ENCODE measurements around the gene SMIM10L1.
A peak's percentile ranks its signal among the peaks of the same experiment; 100 is the strongest.

The SMIM10L1 gene

GRCh38 chr12:11171145-11171968, at the start of gene SMIM10L1:
TSS of gene SMIM10L1 (plus strand) at chr12:11171194. CDS start at chr12:11171357, 163 bp downstream.
- DNase-seq = peak; percentile 96

DNA sequence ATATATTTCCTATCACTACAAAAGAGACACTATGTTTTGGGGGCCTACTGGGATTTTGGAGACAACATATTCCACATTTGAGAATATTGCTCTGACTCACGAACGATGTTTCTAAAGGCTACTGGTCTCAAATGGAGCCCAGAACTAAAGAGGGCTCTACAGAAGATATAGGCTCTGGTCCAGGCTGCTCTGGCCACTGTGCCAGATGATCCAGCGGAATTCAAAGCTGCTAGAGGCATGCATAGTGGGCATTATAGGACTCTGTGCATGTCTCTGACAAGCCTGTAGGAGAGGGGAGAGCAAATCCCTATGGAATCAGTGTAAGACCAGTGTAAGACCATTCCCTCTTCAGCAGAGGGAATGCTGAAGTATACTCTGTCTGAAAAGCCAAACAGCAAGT, 40.6 kb upstream of the SMIM10L1 start:
- DNase-seq = no peak

DNA sequence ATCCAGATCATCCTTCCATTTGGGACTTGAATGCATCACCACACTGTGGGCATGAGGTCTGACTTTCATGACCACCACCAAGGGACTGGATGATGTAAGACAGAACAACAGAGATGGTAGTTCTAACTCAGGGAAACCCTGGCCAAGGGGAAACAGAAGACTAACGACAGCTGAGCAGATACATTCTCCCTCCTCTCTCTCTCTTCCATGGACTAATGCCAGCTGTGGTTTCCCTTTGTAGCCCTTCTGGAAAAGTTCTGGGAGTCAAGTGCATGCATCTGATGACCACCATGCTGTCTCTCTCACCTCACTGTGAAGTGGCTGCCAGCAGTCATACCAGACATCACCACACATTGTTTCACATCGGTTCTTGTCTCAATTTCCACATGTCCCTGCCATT, 40.0 kb upstream of the SMIM10L1 start:
- DNase-seq = no peak

DNA sequence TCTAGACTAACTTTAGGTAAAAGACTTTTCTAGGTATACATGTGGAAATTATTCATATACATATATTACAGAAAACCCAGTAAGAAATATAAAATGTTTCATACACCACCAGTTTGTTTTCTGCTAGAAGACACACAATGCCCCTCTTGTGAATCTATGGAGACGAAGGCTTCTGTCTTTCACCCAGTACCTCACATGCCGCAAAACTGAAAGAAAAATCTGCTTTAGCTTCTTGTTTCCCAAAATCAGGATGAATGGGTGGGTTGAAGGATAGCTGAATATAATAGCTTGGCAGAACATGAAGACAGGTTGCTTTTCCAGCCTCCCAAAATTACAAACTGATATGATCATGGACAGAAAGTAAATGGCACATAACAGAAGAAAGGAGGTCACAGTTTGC, 37.8 kb upstream of the SMIM10L1 start:
- DNase-seq = no peak

- DNase-seq = no peak
Observed at GRCh38 chr12:11133816-11134215, 37.2 kb upstream of the SMIM10L1 start.

- no peak for DNase-seq
Observed at GRCh38 chr12:11134305-11134704, 36.7 kb upstream of the SMIM10L1 start, which contains the start of gene TAS2R30. TSS of gene TAS2R30 (minus strand) at chr12:11134644. CDS start at chr12:11134244, 400 bp downstream.

GRCh38 chr12:11136075-11136474, 34.9 kb upstream of the SMIM10L1 start:
- no peak for DNase-seq

- DNase-seq = no peak
Observed at GRCh38 chr12:11143352-11143751, 27.6 kb upstream of the SMIM10L1 start.

DNA sequence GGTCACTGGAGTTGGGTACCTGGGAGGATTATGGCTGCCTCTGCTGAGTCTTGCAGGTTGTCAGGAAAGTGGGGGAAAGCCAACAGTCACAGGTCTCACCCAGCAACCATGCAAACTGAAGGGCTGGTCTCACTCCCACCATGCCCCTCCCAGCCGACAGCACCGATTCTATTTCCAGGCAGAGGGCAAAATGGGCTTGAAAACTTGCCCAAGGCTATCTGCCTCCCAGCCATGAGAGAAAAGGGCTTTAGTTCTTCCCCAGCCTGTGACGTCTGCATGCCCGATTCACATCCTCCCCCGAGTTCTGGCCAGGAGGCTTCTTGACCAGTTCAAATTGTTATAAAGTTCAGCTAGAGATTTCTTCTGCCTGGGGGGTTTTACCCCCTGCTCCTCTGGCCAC, 26.7 kb upstream of the SMIM10L1 start:
- DNase-seq = no peak

DNA sequence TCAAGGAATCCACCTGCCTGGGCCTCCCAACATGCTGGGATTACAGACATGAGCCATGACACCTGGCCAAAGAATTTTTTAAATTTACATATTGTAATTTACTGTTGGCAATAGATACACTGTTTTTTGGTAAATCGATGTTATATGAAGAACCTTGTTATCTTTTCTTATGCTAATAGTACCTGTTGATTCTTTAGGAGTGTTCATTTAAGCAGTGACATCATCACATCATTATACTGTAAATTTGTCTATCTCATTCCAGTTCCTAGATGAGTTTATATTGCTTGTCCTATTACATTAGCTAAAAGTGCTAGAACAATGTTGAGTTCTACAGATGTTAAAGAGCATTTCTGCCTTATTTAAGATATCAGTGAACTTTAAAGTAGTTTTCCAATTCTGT, 23.6 kb upstream of the SMIM10L1 start:
- DNase-seq = no peak

- no peak for DNase-seq
Observed at GRCh38 chr12:11150832-11151231, 20.2 kb upstream of the SMIM10L1 start.

- no peak for DNase-seq
Observed at GRCh38 chr12:11152725-11153124, 18.3 kb upstream of the SMIM10L1 start.

DNA sequence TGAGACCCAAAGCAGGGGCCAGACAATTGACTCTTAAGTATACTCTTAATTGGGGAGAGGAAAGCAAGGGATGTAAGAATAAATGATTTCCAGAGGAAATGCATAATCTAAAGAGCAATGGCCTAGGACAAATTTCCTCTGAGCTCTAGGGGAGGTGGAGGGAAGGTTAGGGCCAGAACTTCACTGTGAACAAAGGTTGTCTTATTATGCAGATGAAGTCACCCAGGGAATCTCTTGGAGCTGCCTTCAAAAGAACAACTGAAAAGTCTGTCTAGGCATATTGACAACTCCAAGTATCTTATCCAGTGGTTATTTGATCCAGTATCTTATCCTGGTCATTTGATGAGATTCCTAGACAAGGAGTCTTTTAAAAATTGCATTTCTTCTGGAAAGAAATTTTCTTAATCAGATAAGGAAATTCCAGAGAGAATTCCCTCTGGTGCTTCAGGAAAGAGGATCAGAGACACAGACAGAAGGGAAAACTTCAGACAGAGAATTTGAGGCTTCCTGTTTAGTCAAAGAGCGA, 16.5 kb upstream of the SMIM10L1 start:
- DNase-seq = no peak

GRCh38 chr12:11158885-11159444, 12.0 kb upstream of the SMIM10L1 start:
- no peak for DNase-seq

GRCh38 chr12:11162502-11162901, 8.5 kb upstream of the SMIM10L1 start:
- no peak for DNase-seq

GRCh38 chr12:11164384-11164783, 6.6 kb upstream of the SMIM10L1 start:
- DNase-seq = no peak

- DNase-seq = no peak
Observed at GRCh38 chr12:11166300-11166699, 4.7 kb upstream of the SMIM10L1 start.

GRCh38 chr12:11170810-11171144, 217 bp upstream of the SMIM10L1 start:
- DNase-seq = no peak

GRCh38 chr12:11171969-11172675, 1.1 kb downstream of the SMIM10L1 start:
- peak; percentile 13 for DNase-seq

DNA sequence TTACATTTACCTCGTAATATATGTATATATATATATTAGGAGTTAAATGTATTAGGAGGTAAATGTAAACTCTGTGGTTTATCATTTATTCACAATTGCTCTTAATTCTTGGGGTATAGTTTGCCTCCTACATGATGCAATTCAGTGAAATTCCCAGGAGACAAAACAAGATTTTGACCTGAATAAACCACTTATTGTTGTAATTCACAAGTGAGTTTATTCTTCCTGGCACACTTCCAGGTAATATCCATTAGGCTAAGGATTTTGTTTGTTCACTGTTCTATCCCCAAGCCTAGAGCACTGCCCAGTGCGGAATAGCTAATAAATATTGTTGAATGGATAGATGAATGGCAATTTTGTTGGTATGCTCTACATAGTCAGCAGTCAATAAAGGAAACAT, 3.0 kb downstream of the SMIM10L1 start:
- peak; percentile 62 for DNase-seq

DNA sequence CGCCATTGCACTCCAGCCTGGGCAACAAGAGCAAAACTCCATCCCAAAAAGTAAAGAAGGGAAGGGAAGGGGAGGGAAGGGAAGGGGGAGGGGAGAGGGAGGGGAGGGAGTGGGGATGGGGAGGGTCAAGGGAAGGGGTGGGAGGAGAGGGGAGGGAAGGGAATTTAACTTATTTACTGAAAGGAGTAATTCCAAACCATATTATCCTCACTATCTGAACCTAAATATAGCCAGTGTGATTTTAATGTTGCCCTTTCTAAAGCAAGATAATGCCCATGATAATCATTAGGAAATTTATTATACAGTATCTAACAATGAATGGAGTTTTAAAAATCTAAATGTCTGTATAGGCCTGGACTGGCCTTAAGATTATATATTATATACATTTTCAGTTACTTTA, 7.3 kb downstream of the SMIM10L1 start:
- no peak for DNase-seq

GRCh38 chr12:11182529-11182928, 11.5 kb downstream of the SMIM10L1 start:
- no peak for DNase-seq

GRCh38 chr12:11183011-11183410, 12.0 kb downstream of the SMIM10L1 start:
- no peak for DNase-seq

DNA sequence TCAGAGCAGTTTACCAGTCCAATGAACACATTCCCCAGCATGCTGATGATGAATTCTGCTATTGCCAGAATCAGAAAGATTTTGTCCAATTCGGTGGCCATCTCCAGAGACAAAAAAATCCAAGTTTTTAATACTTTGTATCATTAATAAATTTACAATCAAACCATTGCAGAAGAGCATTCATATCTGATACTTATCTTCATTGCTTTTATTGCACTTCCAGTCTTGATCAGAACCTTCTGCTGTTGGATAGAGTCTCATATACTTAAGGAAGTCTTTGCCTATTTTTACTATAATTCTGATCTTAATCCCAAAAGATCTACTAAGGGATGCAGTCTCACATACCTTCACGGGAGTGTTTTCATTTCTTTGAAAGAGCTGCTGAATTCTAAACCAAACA, 15.8 kb downstream of the SMIM10L1 start, which contains the start of gene TAS2R42:
TAS2R42 (minus strand) TSS at position 101 of the 400 bp plus-strand sequence; CDS start at position 101, 0 bp downstream.
- DNase-seq = no peak

Data from NCI-H1105 (cell line).